Measurements from ENCODE around the gene ZFP1.

DNA sequence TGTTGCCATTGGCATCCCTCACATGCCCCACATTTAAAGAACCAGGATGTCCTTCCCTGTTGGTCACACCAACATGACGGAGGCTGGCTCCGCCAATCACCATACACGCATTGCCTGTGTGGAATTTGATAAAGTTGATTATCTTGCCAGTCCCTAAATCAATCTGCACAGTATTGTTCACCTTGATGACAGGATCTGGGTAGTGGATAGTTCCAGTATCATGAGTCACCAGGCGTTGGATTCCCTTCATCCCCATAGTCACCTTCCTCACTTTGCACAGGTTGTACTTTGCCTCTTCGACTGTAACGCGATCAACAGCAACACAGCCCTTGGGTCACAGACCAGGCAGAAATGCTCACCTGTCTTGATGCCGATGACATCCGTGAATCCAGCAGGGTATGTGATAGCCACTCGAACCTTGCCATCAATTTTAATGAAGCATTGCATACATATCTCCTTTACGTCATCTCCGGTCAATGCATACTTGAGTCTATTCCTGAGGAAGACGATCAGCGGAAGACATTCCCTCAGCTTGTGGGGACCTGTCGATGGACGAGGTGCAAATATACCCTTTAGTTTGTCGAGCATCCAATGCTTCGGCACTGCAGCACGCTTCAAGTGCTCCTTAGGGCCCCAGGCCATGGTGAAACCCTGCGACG lies 44.4 kb downstream of the ZFP1 start:
- no peak for TF ChIP-seq EZH2 (optimal IDR thresholded peaks at IDR 0.05; ENCODE audit: low read depth, low read length)
- TF ChIP-seq, protein P1, sequence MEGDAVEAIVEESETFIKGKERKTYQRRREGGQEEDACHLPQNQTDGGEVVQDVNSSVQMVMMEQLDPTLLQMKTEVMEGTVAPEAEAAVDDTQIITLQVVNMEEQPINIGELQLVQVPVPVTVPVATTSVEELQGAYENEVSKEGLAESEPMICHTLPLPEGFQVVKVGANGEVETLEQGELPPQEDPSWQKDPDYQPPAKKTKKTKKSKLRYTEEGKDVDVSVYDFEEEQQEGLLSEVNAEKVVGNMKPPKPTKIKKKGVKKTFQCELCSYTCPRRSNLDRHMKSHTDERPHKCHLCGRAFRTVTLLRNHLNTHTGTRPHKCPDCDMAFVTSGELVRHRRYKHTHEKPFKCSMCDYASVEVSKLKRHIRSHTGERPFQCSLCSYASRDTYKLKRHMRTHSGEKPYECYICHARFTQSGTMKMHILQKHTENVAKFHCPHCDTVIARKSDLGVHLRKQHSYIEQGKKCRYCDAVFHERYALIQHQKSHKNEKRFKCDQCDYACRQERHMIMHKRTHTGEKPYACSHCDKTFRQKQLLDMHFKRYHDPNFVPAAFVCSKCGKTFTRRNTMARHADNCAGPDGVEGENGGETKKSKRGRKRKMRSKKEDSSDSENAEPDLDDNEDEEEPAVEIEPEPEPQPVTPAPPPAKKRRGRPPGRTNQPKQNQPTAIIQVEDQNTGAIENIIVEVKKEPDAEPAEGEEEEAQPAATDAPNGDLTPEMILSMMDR (IDR thresholded peaks at IDR 0.05; ENCODE audit: low read length), result no peak

Measured in MM.1S (cell line).